ENCODE measurements around the gene PJVK.
"Not testable (repeated sequence)": the region's sequence is repeated elsewhere in the genome, so short reads cannot be mapped to it uniquely, and the experiment has no call there.

Gene PJVK

DNA sequence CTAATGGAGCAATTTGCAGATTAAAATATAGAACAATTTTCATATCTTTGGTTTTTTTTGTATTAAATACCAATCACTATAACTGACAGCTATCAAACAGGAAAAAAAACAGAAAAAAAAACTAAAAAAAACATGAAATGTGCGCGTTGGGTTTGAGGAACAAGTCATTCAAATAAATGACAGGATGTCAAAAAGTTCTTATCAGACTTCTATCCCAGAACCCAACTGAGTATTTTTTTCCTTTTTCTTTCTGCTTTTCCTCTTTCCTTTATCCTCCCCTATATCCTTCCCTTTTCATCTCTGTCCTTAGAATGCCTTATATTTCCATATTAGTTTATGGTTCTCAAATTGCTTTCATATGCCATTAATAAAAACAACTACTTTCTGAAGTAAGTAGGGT is 14.5 kb upstream of the PJVK start:
- no peak for DNase-seq (ENCODE audit: low read depth)

- no peak for DNase-seq (ENCODE audit: low read depth)
These were observed 9.8 kb upstream of the PJVK start for GRCh38 chr2:178441426-178441825.

- no peak for DNase-seq (ENCODE audit: low read depth)
These were observed 2.1 kb upstream of the PJVK start for GRCh38 chr2:178448968-178449661.

DNA sequence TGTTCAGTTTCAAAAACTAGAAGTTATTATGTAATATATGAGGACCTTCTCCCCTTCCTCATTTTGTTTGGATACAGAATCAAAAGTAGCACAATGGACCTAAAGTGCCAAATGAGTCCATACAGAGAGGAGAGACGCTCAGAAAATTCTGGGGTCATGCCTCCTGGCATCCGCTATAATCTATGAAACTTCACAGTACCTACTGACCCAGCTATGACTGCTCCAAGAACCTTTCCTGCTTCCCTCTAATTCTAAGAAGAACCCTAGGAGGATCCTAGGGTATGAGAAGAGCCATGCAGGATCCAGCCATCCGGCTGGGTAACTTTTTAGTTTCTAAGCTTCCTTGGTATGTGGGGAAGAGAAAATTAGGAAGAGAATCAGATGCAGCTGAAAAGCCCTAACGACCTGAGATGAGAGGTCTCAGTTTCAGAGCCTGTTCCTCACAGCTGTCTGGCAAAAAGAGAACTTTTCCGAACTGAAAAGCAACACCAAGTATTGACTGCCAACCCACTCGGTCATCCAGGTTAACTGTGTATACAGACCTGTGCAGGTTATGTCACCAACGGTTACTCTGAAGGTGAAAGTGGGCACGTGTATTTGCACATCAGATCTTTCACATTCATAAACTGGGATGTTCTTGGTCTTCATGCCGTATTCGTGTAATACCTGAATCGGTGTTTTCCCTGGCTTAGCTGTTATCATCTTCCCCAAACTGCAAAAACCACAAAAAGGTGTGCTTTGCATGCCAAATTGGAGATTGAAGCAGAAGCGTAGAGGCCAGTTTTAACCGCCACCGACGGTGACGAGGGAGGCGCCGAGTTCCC is 1.3 kb upstream of the PJVK start:
- no peak for DNase-seq (ENCODE audit: low read depth)

DNA sequence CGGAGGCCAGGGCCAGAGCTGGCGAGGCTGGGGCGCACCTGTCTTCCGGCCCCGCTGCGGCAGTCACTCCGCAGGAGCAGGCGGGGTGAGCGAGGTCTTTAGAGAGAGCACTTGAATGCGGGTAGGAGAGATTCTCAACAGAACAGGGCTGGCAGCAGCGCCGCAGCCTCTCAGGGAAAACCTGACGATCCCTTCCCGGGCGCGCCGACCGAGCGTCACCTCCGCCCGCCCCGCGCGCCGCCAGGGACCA is 729 bp upstream of the PJVK start:
- no peak for DNase-seq (ENCODE audit: low read depth)

DNA sequence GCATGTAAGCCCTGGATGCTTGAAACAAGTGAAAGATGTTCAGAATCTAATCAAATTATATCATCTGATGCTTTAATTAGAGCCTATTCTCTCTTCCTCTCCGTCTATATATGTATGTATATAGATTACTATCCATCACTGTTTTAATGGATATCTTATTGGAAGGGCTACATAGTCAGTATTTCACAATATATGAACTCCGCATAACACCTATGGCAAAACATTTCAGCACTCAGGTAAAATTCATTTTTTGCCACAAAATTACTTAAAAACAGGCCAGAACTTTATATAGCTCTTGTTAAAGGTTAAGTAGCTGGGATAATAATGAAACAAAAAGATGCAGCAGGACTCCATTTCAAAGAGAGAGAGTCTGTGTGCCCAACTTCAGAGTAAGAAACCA is 1.2 kb downstream of the PJVK start:
- DNase-seq (ENCODE audit: low read depth) = no peak

- DNase-seq (ENCODE audit: low read depth) = no peak
These were observed 1.7 kb downstream of the PJVK start for GRCh38 chr2:178452870-178453269.

DNA sequence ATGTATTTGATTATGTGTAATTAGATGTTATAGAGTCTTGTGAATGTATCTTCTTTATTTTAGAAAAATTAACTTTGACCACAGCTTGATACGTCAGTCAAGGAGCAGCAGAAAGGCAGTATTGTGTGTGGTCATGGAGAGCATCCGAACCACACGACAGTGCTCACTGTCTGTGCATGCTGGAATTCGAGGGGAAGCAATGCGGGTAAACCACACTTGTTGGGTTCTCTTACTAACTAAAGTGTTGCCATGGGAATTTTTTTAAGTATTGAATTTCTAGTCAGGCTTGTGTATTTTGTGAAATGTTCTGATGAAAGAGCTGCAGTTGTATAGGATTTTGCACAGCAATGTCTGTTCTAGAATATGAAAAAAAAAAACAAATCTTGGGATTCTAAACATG is 4.8 kb downstream of the PJVK start:
- no peak for DNase-seq (ENCODE audit: low read depth)

DNA sequence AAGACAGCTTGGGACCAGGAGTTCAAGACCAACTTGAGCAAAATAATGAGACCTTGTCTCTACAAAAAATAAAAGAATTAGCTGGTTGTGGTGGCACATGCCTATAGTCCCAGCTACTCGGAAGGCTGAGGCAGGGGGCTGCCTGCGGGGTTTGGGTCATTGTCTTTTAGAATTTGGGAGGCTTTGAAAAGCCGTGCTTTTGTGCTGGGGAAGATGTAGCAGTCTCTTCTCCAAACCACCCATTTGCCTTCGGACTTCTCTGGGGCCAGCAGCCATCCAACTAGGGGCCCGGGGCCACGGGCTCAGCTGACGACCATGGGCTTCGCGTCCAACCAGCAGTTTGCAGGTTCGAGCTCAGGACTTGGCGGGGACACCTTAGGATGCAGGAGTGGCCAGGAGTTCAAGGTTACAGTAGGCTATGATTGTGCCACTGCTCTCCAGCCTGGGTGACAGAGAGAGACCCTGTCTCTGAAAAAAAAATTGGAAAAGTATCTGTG is 6.3 kb downstream of the PJVK start:
- no peak for DNase-seq (ENCODE audit: low read depth)

- no peak for DNase-seq (ENCODE audit: low read depth)
These were observed 18.2 kb downstream of the PJVK start for GRCh38 chr2:178469219-178469849.

DNA sequence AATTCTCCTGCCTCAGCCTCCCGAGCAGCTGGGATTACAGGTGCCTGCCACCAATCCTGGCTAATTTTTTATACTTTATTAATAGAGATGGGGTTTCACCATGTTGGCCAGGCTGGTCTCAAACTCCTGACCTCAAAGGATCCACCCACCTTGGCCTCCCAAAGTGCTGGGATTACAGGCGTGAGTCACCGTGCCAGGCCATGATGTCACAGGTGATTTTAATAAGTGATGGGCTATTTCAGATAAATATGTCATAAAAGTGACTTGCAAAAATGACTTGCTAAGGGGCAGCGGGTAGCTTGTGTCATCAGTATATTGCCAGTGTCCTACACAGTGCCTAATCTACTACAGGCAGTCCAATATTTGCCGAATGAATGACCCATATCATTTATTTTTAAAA is 20.1 kb downstream of the PJVK start:
- not testable (repeated sequence) for DNase-seq (ENCODE audit: low read depth)

- no peak for DNase-seq (ENCODE audit: low read depth)
These were observed 22.2 kb downstream of the PJVK start for GRCh38 chr2:178473373-178473772.

DNA sequence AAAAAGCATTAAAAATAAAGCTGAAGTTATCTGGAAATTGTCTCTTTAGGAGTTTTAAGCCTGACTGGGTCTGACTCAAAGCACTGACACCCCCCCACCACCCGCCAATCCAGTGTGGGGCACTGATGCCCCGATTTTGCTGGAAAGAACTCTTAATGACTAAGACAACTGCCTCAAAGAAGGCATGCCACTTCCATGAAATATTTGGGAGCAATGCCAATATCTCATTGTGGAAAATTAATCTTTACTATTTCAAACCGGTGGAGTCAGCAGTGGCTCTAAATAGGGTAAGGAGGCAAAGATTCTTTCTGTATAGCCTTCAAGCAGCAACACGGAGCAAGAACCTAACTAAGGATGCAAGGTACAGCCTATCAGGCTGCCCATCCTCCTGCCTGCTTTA is 22.8 kb downstream of the PJVK start:
- DNase-seq (ENCODE audit: low read depth) = no peak

- DNase-seq (ENCODE audit: low read depth) = no peak
These were observed 23.4 kb downstream of the PJVK start for GRCh38 chr2:178474560-178474959.

DNA sequence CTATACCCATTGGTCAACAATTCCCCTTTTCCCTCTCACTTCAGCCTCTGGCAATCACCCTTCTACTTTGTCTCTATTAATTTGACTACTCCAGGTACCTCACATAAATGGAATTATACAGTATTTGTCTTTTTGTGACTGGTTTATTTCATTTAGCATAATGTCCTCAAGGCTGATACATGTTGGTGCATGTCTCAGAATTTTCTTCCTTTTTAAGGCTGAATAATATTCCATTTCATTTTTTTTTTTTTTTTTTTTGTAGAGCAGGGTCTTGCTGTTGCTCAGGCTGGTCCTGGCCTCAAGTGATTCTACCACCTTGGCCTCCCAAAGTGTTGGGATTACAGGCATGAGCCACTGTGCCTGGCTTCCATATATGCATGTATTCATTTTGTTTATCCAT is 25.3 kb downstream of the PJVK start:
- DNase-seq (ENCODE audit: low read depth) = no peak

DNA sequence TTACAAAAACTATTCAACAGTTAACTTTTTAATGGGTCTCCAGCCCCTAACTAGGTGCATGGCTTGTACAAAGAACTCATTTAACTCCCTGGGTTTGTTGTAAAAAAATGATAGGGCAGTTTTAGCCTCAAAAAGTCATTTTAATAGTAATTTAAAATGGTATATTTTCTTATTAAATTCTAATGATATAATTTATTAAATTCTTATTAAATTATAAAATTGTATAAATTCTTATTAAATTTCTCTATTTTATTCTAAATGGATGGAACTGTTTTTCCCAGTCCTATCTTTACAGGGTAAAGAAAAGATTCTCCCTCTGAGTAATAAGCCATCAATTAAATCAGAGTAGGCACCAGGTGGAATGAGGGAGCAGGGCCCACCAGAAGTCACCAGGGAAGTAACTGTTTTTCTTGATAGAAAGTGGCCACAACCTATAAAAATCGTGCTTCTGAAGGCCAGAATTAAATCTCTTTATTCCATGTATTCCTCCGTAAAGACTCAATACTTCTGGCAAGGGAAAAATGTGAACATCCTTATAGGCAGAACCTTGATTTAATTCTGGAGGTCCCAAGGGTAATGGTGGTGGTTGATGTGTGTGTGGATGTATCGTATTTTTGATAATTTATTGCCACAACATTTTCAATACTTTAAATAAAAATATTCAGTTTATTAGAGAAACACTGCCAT is 26.4 kb downstream of the PJVK start:
- DNase-seq (ENCODE audit: low read depth) = no peak

DNA sequence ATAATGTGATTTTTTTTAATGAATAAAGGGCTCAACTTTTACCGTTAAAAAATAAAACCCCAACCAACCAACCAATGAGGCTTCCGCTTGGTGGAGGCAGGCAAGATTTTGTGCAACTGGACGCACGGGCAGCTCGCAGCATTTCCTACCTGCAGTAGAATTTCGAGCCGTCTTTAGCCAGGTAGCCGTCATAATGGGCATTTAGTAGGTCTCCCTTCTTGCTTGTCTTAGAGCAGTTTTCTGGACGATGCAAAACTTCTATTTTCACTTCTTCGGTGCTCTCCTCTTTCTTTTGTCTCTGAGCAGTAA is 26.9 kb downstream of the PJVK start:
- no peak for DNase-seq (ENCODE audit: low read depth)

- DNase-seq (ENCODE audit: low read depth) = peak; percentile 63
These were observed 27.5 kb downstream of the PJVK start, which contains the start of gene FKBP7 for GRCh38 chr2:178478439-178479274. TSS of gene FKBP7 (minus strand) at chr2:178478600. CDS start at chr2:178478499, 101 bp downstream.

DNA sequence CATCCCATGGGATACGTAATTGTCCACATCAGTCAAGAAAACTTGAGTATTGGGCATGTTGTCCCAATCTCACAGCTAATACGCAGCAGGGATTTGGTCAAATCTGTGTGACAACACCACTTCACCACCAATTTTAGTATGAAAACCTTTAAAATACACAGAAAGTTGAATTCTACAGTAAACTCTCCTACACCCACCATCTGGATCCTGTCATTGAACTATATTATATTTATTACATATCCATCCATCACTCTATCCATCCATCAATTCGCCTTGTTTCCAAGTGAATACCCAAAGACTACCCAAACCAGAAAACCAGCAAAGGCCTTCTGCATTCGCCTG is 28.1 kb downstream of the PJVK start:
- DNase-seq (ENCODE audit: low read depth) = no peak

- DNase-seq (ENCODE audit: low read depth) = no peak
These were observed 28.6 kb downstream of the PJVK start for GRCh38 chr2:178479758-178480226.

DNA sequence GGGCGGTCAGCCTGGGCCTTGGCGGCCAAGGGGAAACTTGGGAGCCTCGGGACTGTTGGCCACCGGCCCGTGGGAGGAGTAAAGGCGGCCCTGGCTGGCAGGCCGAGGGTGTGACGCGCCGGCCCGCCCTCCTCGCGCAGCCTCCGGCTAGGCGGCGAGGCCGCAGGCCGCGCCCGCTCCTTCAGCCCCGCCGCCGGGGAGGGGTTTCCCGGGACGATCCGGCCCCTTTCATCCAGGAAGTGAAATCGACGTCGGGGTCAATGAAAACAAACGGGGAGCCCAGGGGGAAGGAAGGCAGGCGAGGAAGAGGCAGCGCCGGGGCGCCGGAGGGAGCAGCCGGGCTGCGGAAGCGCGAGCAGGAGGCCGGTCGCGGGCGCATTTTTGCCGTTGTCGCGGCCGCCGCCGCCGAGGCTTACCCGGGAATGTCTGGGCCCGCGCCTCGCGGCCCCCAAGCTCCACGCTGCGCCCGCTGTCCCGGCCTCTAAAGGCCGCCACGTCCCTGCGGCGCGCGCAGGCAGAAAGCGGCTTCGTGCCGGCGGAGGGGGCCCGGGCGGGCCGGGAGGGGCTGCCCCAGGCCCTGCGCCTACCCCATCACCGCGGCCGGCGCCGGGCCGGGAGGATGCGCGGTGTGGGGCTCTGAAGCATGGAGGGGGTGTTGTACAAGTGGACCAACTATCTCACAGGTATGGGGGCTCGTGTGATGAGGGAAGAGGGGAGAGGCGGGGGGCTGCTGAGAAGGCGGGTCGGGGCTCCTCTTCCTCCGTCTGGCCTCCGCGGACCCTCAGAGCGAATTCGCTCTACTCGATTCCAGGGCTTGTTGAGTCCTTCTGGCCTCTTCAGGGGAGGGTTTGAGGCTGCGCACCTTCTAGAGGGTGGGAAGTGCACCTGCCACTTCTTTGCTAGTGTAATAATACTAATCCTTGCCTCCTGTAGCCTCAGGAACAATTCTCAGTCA is 29.3 kb downstream of the PJVK start, which contains the start of gene PLEKHA3:
PLEKHA3 (plus strand) TSS at position 231 of the 955 bp plus-strand sequence; CDS start at position 644, 413 bp downstream.
- peak; percentile 48 for DNase-seq (ENCODE audit: low read depth)

All from stimulated activated CD8-positive, alpha-beta memory T cell treated with anti-CD3 and anti-CD28 coated beads, Interleukin-7, amount 100 ng/mL, for 24 hours (primary cell).